ENCODE data around the gene LHPP.
"Not testable (repeated sequence)": the region's sequence is repeated elsewhere in the genome, so short reads cannot be mapped to it uniquely, and the experiment has no call there.

The LHPP gene

GRCh38 chr10:124539935-124540641, 78.5 kb downstream of the LHPP start:
- peak; percentile 62 to 65 for DNase-seq

GRCh38 chr10:124541076-124541903, 79.7 kb downstream of the LHPP start:
- no peak for DNase-seq

- no peak for DNase-seq
Observed at GRCh38 chr10:124542336-124542735, 80.7 kb downstream of the LHPP start.

- DNase-seq: no peak
Observed at GRCh38 chr10:124543146-124543545, 81.5 kb downstream of the LHPP start.

- DNase-seq: no peak
Observed at GRCh38 chr10:124543971-124544370, 82.3 kb downstream of the LHPP start.

- DNase-seq: no peak
Observed at GRCh38 chr10:124544711-124545110, 83.1 kb downstream of the LHPP start.

- DNase-seq: no peak
Observed at GRCh38 chr10:124545351-124546054, 83.9 kb downstream of the LHPP start.

- DNase-seq: no peak
Observed at GRCh38 chr10:124546055-124546369, 84.4 kb downstream of the LHPP start.

GRCh38 chr10:124546957-124547646, 85.5 kb downstream of the LHPP start:
- DNase-seq: no peak

GRCh38 chr10:124547647-124548168, 86.1 kb downstream of the LHPP start:
- no peak for DNase-seq

GRCh38 chr10:124549171-124549570, 87.5 kb downstream of the LHPP start:
- DNase-seq: not testable (repeated sequence)

- no peak for DNase-seq
Observed at GRCh38 chr10:124550293-124551034, 88.8 kb downstream of the LHPP start.

- DNase-seq: no peak
Observed at GRCh38 chr10:124551097-124551496, 89.5 kb downstream of the LHPP start.

- DNase-seq: no peak
Observed at GRCh38 chr10:124551755-124552154, 90.1 kb downstream of the LHPP start.

- no peak for DNase-seq
Observed at GRCh38 chr10:124552691-124553276, 91.2 kb downstream of the LHPP start.

GRCh38 chr10:124554085-124554858, 92.6 kb downstream of the LHPP start:
- no peak for DNase-seq

- no peak for DNase-seq
Observed at GRCh38 chr10:124557167-124557566, 95.5 kb downstream of the LHPP start.

GRCh38 chr10:124557648-124558338, 96.2 kb downstream of the LHPP start:
- DNase-seq: no peak

- no peak for DNase-seq
Observed at GRCh38 chr10:124558339-124559321, 97.0 kb downstream of the LHPP start.

Measured in activated CD4-positive, alpha-beta T cell treated with anti-CD3 and anti-CD28 coated beads, Interleukin-2, amount 50 U/mL, for 4 hours (primary cell).